Pancreas (tissue), 10 donors: Measurements from ENCODE around the gene ROPN1L. TPM values are rescaled to one million over a fixed set of nuclear protein-coding genes. Genes with fewer than 3 reads are reported as not detected.

Experiments used
- ATAC-seq, 4 donors: fragments of 200-7000 bp; cut with Tn5 transposase; one replicate each; pipeline versions ENCODE4 v1.8.0 to v1.9.1; 2020; ENCODE audit warnings: mild to moderate bottlenecking in 4 of 4, moderate library complexity in 4 of 4
- DNase-seq, 6 donors: peaks; one replicate each; pipeline ENCODE4 v3.0.0-alpha.2; 2020
- FAIRE-seq: peaks from 2 replicates; lab custom pipeline; 2012; peaks lifted over from hg19 to GRCh38; lab: Jason Lieb, UNC
- H3K27ac ChIP-seq, 4 donors: fragments of 200-600 bp; sonication (generic); 1 replicate in 3 of 4; 2 replicates in 1 of 4; pipeline versions ENCODE4 v1.5.0 to v1.8.0; 2020
- H3K27me3 ChIP-seq, 4 donors: fragments of 200-600 bp; one replicate each; pipeline ENCODE4 v1.8.0; 2021
- H3K36me3 ChIP-seq, 3 donors: fragments of 200-600 bp; sonication (generic) in 1 of 3; one replicate each; pipeline versions ENCODE4 v1.5.0 to v1.8.0; 2020 to 2021
- H3K4me1 ChIP-seq, 3 donors: fragments of 200-600 bp; one replicate each; pipeline ENCODE4 v1.8.0; 2021
- H3K4me3 ChIP-seq, 4 donors: fragments of 200-600 bp; sonication (generic) in 2 of 4; one replicate each; pipeline versions ENCODE4 v1.5.0 to v1.8.0; 2020 to 2021
- H3K9me3 ChIP-seq, 4 donors: fragments of 200-600 bp; one replicate each; pipeline ENCODE4 v1.8.0; 2021
- CTCF ChIP-seq, 4 donors: fragments of 200-600 bp; sonication (generic) in 3 of 4; IDR thresholded peaks; one replicate each; pipeline versions ENCODE4 v1.5.0 to v1.8.0; 2021; ENCODE audit warnings: antibody characterized with exemption in 4 of 4
- WGBS, 2 donors: extraction: QIAGEN DNeasy Blood & Tissue Kit; methylation state at CpG; one replicate each; pipeline ENCODE4 v1.1.7; 2013; 5-methylcytosine and 5-hydroxymethylcytosine counted together
- intact Hi-C, 3 donors: fragments of 100-400 bp; cut with DNase I; formaldehyde crosslinking; loops; one replicate each; pipeline versions ENCODE4 v1.11.1 to v1.14.2; 2022
- polyA plus RNA-seq, 2 donors: library from polyadenylated mRNA; stranded (reverse); fragments of 200-250 nt; gene quantifications; one replicate each; pipeline ENCODE4 v1.2.3, GENCODE V29; 2013
- total RNA-seq, 6 donors: library from RNA; stranded (reverse); fragmentation: NEBNext Ultra II Directional in 4 of 6; extraction: Animal tissue kit (Norgen Biotek cat#: 25700) in 4 of 6; gene quantifications; one replicate each; pipeline versions ENCODE4 v1.2.1 to v1.2.4, GENCODE V29; 2021 to 2023
- donor health status: healthy with polysubstance abuse.
- donor health status: DM: no; HTN: no; CAD: no; lungs with moderate emphysema.
- donor health status: DM: no; HTN: no; CAD: no.
- donor health status: control.
- donor health status: control.
- donor health status: Bipolar disorder and iron deficiency.
- donor health status: DM: yes; HTN: yes; CAD: no.
- donor health status: DM: no; HTN: no; CAD: no.
- donor health status: DM: no; HTN: no; CAD: no.
- donor health status: DM: yes; HTN: yes; CAD: no.

The ROPN1L gene
- total and polyA plus RNA-seq, 8 donors, result 0.18 to 1.9 (median 0.60) TPM

- Histone ChIP-seq H3K9me3 (no peaks in the 10 kb centered on the region), H3K27me3 (no peaks in the 10 kb centered on the region), H3K4me3 (peak overlapping the region in 1 of 4 donors; percentile 2), H3K27ac (peak overlapping the region in 2 of 4 donors; percentile 12 to 22), H3K4me1 (no peaks in the 10 kb centered on the region), H3K36me3 (no peaks in the 10 kb centered on the region)
- WGBS, 2 donors, result 89 to 90% methylated on average over 8 of the region's 8 CpGs
- peak in 2 of 4 donors; percentile 8 to 28 for ATAC-seq
- intact Hi-C loops, result no loop called here
- DNase-seq, result no peak
- TF ChIP-seq CTCF (IDR thresholded peaks at IDR 0.05), result no peak
- no peak for FAIRE-seq
Measured at GRCh38 chr5:10502130-10502529, 60.5 kb downstream of the ROPN1L start.

GRCh38 chr5:10502578-10502977 lies 60.9 kb downstream of the ROPN1L start:
- WGBS, 2 donors, result 55 to 68% methylated on average over 10 of the region's 10 CpGs

GRCh38 chr5:10503321-10503720 lies 61.6 kb downstream of the ROPN1L start:
- H3K9me3 ChIP-seq, result no peaks in the 10 kb centered on the region
- no peak for DNase-seq
- no peaks in the 10 kb centered on the region for H3K4me1 ChIP-seq
- intact Hi-C loops, result no loop called here
- no peaks in the 10 kb centered on the region for H3K36me3 ChIP-seq
- 48 to 52% methylated on average over 7 of the region's 7 CpGs for WGBS, 2 donors
- no peak overlapping the region for H3K27ac ChIP-seq
- H3K27me3 ChIP-seq, result no peaks in the 10 kb centered on the region
- no peak for FAIRE-seq
- ATAC-seq, result peak in 1 of 4 donors; percentile 24
- H3K4me3 ChIP-seq, result no peak overlapping the region
- TF ChIP-seq CTCF (IDR thresholded peaks at IDR 0.05), result no peak

More at GRCh38 chr5:10502578-10502977, 60.9 kb downstream of the ROPN1L start:
- TF ChIP-seq CTCF (IDR thresholded peaks at IDR 0.05), result no peak
- Histone ChIP-seq H3K27ac (peak overlapping the region in 2 of 4 donors; percentile 12 to 22), H3K4me3 (no peak overlapping the region), H3K9me3 (no peaks in the 10 kb centered on the region), H3K27me3 (no peaks in the 10 kb centered on the region), H3K4me1 (no peaks in the 10 kb centered on the region), H3K36me3 (no peaks in the 10 kb centered on the region)
- DNase-seq (peak in 2 of 6 donors; percentile 16 to 46), FAIRE-seq (no peak), ATAC-seq (peak; percentile 27 to 61 (median 48))
- intact Hi-C loops, result no loop called here

GRCh38 chr5:10503997-10504793 lies 62.5 kb downstream of the ROPN1L start:
- ATAC-seq (peak in 3 of 4 donors; percentile 41 to 77 (median 65)), DNase-seq (peak in 3 of 6 donors; percentile 21 to 50 (median 31)), FAIRE-seq (no peak)
- no peaks in the 10 kb centered on the region for H3K4me1 ChIP-seq
- H3K9me3 ChIP-seq, result no peaks in the 10 kb centered on the region
- H3K27me3 ChIP-seq, result no peaks in the 10 kb centered on the region
- 44 to 45% methylated on average over 8 of the region's 8 CpGs for WGBS, 2 donors
- no peak overlapping the region for H3K4me3 ChIP-seq
- no peaks in the 10 kb centered on the region for H3K36me3 ChIP-seq
- TF ChIP-seq CTCF (IDR thresholded peaks at IDR 0.05), result no peak
- intact Hi-C loops, result no loop called here
- no peak overlapping the region for H3K27ac ChIP-seq
